Motor neuron (in vitro differentiated cells): ENCODE data around the gene PRRT2. TPM values are rescaled to one million over a fixed set of nuclear protein-coding genes. Genes with fewer than 3 reads are reported as not detected.
"Not testable (repeated sequence)": the region's sequence is repeated elsewhere in the genome, so short reads cannot be mapped to it uniquely, and the experiment has no call there.

ENCODE experiments used
- ATAC-seq, 8 experiments: fragments of 200-7000 bp; cut with Tn5 transposase; replicated peaks in 6 of 8; 2 replicates each; pipeline ENCODE4 v1.8.0; 2021; ENCODE audit warnings: mild to moderate bottlenecking in 8 of 8, moderate library complexity in 8 of 8
- H3K27ac ChIP-seq, 2 donors: fragments of 250-450 bp; sonication (Bioruptor Pico); 2 replicates each; pipeline ENCODE4 v1.9.0; 2021; ENCODE audit warnings: antibody characterized with exemption in 2 of 2, mild to moderate bottlenecking in 2 of 2, moderate library complexity in 1 of 2
- H3K4me1 ChIP-seq, 2 donors: fragments of 250-450 bp; sonication (Bioruptor Pico); replicated peaks in 1 of 2; 2 replicates each; pipeline ENCODE4 v1.6.1; 2021; ENCODE audit warnings: antibody characterized with exemption in 2 of 2, mild to moderate bottlenecking in 2 of 2, moderate library complexity in 1 of 2
- H3K4me3 ChIP-seq, 5 donors: fragments of 250-450 bp; sonication (Bioruptor Pico); 2 replicates each; pipeline ENCODE4 v1.9.0; 2021; ENCODE audit warnings: antibody characterized with exemption in 5 of 5, mild to moderate bottlenecking in 5 of 5, moderate library complexity in 4 of 5
- WGBS, 10 experiments: fragments of 450-650 bp; shearing (Covaris generic); methylation state at CpG; one replicate each; pipeline ENCODE4 v1.0.0; 2022; 5-methylcytosine and 5-hydroxymethylcytosine counted together
- in situ Hi-C, 9 experiments: fragments of 400-800 bp; cut with MboI; loops; one replicate each; pipeline ENCODE4 v1.15.0; 2021; ENCODE audit warnings: low sequenced_read_pairs in 9 of 9, low pct_unique_long_range_greater_than_20kb in 2 of 9; ENCODE audit not compliant: unreplicated experiment in 9 of 9
- total RNA-seq, 8 experiments: library from RNA; unstranded; fragments of 300-600 nt; gene quantifications; 2 replicates each; pipeline versions ENCODE4 v1.2.3 to v1.2.4, GENCODE V29; 2022

The PRRT2 gene
- total RNA-seq, 8 experiments from 2014 or later: 1.4 to 72.7 (median 28.4) TPM

DNA sequence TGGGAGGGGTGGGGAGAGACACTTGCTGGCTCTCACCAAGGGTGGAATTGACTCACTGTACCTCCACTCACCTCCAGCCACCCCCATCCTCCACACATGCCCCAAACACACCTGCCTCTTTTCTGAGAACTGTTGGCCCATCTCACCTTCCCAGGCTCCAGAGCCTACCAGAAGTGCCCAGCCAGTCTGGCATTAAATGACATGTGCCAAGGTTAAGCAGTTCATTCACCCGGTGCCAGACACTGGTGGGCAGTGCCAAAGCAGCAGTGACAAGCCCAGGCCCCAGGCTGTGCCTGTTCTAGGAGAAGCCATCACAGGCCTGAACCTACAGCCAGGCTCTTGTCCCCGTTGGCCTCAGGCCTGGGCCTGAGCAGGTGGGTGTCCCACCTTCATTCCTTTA lies 19.5 kb downstream of the PRRT2 start:
- 67 to 100% (median 90%) methylated on average over 1 to 2 of the region's 2 CpGs; no CpG with 5 or more reads in 3 of the 10 experiments for WGBS, 10 experiments
- in situ Hi-C loops: loop anchor here in 1 of 9 experiments (25.0 kb wide), 1 partner anchor 181 kb away; the partner anchor contains the start of genes C16orf92 and DOC2A
- Histone ChIP-seq H3K27ac (no peak overlapping the region), H3K4me3 (no peak overlapping the region), H3K4me1 (no peaks in the 10 kb centered on the region)
- no peak for ATAC-seq

DNA sequence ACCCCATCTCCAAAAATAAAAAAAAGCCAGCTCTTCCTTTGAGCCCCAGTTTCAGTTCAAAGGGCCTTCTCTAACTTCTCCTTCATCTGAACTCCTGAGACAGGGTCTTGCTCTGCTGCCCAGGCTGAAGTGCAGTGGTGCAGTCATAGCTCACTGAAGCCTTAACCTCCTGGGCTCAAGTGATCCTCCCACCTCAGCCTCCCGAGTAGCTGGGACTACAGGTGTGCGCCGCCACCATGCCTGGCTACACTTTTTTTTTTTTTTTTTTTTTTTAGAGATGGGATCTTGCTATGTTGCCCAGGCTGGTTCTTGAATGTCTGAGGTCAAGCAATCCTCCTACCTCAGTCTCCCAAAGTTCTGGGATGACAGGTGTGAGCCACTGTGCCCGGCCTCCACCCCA lies 21.2 kb downstream of the PRRT2 start:
- H3K27ac ChIP-seq, ATAC-seq, H3K4me1 ChIP-seq, H3K4me3 ChIP-seq: not testable (repeated sequence)
- 96 to 100% (median 100%) methylated on average over 1 to 3 of the region's 4 CpGs; no CpG with 5 or more reads in 7 of the 10 experiments for WGBS, 10 experiments
- in situ Hi-C loops: loop anchor here in 1 of 9 experiments (25.0 kb wide), 1 partner anchor 179 kb away; the partner anchor contains the start of genes C16orf92 and DOC2A

DNA sequence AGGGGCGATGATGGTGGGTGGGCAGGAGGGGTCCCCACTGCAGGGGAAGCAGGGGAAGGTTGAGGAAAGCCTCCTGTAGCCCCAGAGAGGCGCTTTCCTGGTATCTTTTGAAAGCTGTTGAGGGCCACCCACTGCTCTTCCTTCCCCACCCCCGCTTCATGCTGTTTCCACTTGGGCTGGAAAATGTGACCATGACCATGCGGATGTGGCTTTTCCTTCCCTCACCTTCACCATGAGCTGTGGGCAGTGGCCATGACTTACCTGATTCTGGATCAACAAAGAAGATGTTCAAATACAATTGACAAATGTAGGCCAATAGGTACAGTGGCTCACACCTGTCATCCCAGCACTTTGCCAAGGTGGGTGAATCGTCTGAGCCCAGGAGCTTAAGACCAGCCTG lies 22.1 kb downstream of the PRRT2 start:
- 20 to 94% (median 71%) methylated on average over 1 to 3 of the region's 5 CpGs; no CpG with 5 or more reads in 7 of the 10 experiments for WGBS, 10 experiments
- in situ Hi-C loops: loop anchor here in 1 of 9 experiments (25.0 kb wide), 1 partner anchor 178 kb away; the partner anchor contains the start of genes C16orf92 and DOC2A

DNA sequence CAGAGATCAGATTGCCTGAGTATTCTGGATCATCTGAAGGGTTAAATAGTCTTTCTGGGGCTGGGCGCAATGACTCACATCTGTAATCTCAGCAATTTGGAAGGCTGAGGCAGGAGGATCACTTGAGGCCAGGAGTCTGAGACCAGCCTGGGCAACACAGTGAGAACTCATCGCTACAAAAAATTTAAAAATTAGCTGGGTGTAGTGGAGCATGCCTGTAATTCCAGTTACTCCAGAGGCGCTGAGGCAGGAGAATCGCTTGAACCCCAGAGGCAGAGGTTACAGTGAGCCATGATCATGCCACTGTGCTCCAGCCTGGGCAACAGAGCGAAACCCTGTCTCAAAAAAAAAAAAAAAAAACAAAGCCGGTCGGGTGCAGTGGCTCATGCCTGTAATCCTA lies 23.9 kb downstream of the PRRT2 start:
- 70 to 100% (median 100%) methylated on average over 1 to 3 of the region's 7 CpGs; no CpG with 5 or more reads in 2 of the 10 experiments for WGBS, 10 experiments
- H3K4me3 ChIP-seq: no peak overlapping the region
- in situ Hi-C loops: loop anchor here in 1 of 9 experiments (25.0 kb wide), 1 partner anchor 176 kb away; the partner anchor contains the start of genes C16orf92 and DOC2A
- no peaks in the 10 kb centered on the region for H3K4me1 ChIP-seq
- no peak overlapping the region for H3K27ac ChIP-seq
- ATAC-seq: no peak

More for the DNA sequence above, 22.1 kb downstream of the PRRT2 start:
- no peak overlapping the region for H3K4me3 ChIP-seq
- H3K27ac ChIP-seq: no peak overlapping the region
- no peaks in the 10 kb centered on the region for H3K4me1 ChIP-seq
- ATAC-seq: no peak

DNA sequence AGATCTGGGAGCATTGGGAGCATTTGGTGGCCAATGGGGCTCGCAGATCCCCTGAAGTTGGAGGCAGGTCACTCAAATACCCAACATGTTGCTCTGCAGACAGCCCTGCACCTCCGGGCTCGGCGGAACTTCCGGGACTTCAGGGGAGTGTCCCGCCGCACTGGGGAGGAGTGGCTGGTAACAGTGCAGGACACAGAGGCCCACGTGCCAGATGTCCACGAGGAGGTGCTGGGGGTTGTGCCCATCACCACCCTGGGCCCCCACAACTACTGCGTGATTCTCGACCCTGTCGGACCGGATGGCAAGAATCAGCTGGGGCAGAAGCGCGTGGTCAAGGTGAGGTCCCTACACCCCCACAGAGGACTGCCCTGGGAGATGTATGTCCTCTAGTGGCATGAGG lies 24.6 kb downstream of the PRRT2 start:
- peak in 1 of 8 experiments; percentile 6 for ATAC-seq
- Histone ChIP-seq H3K4me1 (no peaks in the 10 kb centered on the region), H3K27ac (no peak overlapping the region), H3K4me3 (no peak overlapping the region)
- 66 to 100% (median 80%) methylated on average over 1 to 5 of the region's 15 CpGs; no CpG with 5 or more reads in 3 of the 10 experiments for WGBS, 10 experiments
- in situ Hi-C loops: loop anchor here in 1 of 9 experiments (25.0 kb wide), 1 partner anchor 176 kb away; the partner anchor contains the start of genes C16orf92 and DOC2A

DNA sequence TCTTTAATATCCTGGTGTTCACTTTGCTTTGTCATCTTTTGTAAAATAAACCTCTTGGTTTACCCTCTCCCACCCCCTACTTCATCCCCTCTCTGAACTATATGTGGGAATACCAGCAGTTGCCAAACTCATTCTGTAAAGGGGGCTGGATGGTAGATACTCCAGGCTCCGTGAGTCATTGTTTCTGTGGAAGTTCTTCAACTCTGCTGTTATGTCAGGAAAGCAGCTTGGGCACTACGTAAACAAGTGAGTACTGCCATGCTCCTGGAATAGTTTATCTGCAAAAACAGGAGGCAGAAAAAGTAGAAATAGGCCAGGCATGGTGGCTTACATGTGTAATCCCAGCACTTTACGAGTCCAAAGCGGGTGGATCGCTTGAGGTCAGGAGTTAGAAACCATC lies 25.8 kb downstream of the PRRT2 start:
- ATAC-seq: no peak
- WGBS, 10 experiments: 33 to 100% (median 83%) methylated on average over 1 to 5 of the region's 5 CpGs; no CpG with 5 or more reads in 3 of the 10 experiments
- in situ Hi-C loops: loop anchor here in 1 of 9 experiments (25.0 kb wide), 1 partner anchor 174 kb away; the partner anchor contains the start of genes C16orf92 and DOC2A
- no peak overlapping the region for H3K27ac ChIP-seq
- no peak overlapping the region for H3K4me3 ChIP-seq
- no peaks in the 10 kb centered on the region for H3K4me1 ChIP-seq

DNA sequence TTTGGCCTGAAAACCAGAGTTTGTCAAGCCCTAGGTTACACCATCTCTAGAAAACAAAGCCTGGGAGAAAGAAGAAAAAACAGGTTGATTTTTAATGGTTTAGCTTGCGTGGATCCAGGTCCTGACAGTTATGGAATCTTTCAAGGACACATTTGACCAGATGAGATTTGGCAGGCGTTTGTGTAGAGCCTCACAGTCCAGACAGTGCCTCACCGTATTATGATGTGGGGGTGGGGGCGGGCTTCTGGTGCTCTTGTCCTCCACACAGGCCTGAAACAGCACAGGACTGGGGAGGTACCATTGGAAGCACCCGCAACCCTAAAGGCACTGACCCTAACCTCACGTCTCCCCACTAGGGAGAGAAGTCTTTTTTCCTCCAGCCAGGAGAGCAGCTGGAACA lies 27.8 kb downstream of the PRRT2 start:
- Histone ChIP-seq H3K4me3 (no peak overlapping the region), H3K27ac (no peak overlapping the region), H3K4me1 (no peaks in the 10 kb centered on the region)
- in situ Hi-C loops: loop anchor here in 1 of 9 experiments (25.0 kb wide), 1 partner anchor 172 kb away; the partner anchor contains the start of genes C16orf92 and DOC2A
- 40 to 100% (median 84%) methylated on average over 1 to 4 of the region's 6 CpGs; no CpG with 5 or more reads in 2 of the 10 experiments for WGBS, 10 experiments
- ATAC-seq: no peak

DNA sequence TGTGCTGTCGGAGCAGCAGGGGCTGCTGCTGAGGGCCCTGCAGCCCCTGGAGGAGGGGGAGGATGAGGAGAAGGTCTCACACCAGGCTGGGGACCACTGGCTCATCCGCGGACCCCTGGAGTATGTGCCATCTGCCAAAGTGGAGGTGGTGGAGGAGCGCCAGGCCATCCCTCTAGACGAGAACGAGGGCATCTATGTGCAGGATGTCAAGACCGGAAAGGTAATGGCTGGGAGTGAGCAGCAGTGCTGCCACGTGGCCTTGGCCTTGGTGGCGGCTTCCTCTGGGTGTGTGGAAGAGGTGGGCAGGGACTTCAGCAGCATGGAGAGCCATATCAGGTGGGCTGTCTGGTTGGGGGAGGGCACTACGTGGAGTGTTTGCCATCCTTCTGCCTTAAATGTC lies 28.2 kb downstream of the PRRT2 start:
- Histone ChIP-seq H3K4me3 (no peak overlapping the region), H3K4me1 (no peaks in the 10 kb centered on the region), H3K27ac (no peak overlapping the region)
- in situ Hi-C loops: loop anchor here in 1 of 9 experiments (25.0 kb wide), 1 partner anchor 172 kb away; the partner anchor contains the start of genes C16orf92 and DOC2A
- WGBS, 10 experiments: 77 to 100% (median 80%) methylated on average over 1 to 4 of the region's 10 CpGs; no CpG with 5 or more reads in 7 of the 10 experiments
- no peak for ATAC-seq

DNA sequence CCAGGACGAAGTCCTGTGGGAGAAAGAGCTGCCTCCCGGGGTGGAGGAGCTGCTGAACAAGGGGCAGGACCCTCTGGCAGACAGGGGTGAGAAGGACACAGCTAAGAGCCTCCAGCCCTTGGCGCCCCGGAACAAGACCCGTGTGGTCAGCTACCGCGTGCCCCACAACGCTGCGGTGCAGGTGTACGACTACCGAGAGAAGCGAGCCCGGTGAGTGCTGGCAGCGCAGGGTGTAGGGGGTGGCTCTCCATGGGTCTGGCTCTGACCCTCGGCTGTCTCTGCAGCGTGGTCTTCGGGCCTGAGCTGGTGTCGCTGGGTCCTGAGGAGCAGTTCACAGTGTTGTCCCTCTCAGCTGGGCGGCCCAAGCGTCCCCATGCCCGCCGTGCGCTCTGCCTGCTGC lies 29.6 kb downstream of the PRRT2 start:
- no peak for ATAC-seq
- in situ Hi-C loops: loop anchor here in 1 of 9 experiments (25.0 kb wide), 1 partner anchor 171 kb away; the partner anchor contains the start of genes C16orf92 and DOC2A

DNA sequence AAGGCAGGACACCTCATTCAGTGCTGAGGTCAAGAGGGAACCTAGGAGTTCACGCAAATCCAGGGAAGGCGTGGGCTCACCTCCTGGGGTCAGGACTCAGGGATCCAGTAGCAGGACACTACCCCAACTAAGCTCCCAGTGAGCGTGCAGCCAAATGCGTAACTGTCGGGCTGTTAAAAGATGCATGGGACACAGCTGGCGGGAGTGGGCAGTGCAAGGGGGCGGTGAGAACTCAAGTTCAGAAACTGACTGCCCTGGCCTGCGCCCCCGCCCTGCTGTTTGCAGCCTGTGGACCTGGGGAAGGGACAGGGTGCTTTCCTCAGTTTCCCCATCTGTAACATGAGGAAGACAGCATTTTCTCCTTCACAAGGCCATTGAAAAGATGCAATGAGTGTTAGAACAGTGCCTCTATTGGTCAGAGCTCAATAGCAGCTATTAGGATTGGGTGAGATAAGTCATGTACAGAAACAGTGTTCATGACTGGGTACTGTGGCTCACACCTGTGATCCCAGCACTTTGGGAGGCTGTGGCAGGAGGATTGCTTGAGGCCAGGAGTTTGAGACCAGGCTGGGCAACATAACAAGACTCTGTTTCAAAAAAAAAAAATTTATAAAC lies 30.8 kb downstream of the PRRT2 start:
- WGBS, 10 experiments: 77 to 100% (median 90%) methylated on average over 1 to 8 of the region's 9 CpGs; no CpG with 5 or more reads in 5 of the 10 experiments
- H3K4me1 ChIP-seq: no peaks in the 10 kb centered on the region
- in situ Hi-C loops: loop anchor here in 1 of 9 experiments (25.0 kb wide), 1 partner anchor 169 kb away; the partner anchor contains the start of genes C16orf92 and DOC2A
- no peak overlapping the region for H3K4me3 ChIP-seq
- ATAC-seq: peak in 1 of 8 experiments; percentile 52
- no peak overlapping the region for H3K27ac ChIP-seq

More for the DNA sequence above, 29.6 kb downstream of the PRRT2 start:
- H3K4me3 ChIP-seq: no peak overlapping the region
- no peak overlapping the region for H3K27ac ChIP-seq
- WGBS, 10 experiments: 75% methylated on average over 2 of the region's 23 CpGs; no CpG with 5 or more reads in 9 of the 10 experiments
- no peaks in the 10 kb centered on the region for H3K4me1 ChIP-seq

DNA sequence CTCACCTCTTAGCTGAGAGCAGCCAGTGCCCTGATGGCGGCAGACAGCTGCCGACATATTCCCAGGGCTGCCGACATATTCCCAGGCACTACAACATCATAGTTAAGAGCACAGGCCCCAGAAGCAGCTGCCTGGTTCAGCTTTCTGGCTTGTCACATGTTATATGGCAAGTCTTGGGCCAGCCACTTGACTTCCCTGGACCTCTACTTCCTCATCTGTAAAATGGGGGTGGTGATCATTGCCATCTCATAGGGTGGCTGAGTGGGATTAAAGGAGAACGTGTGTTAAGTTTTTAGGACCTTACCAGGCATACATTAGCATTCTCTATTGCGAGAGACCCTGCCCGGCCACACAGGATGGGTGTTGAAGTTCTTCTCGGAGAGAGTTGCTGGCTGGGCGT lies 31.9 kb downstream of the PRRT2 start:
- Histone ChIP-seq H3K27ac (no peak overlapping the region), H3K4me1 (no peaks in the 10 kb centered on the region), H3K4me3 (no peak overlapping the region)
- WGBS, 10 experiments: 40 to 100% (median 100%) methylated on average over 1 to 5 of the region's 8 CpGs; no CpG with 5 or more reads in 3 of the 10 experiments
- no peak for ATAC-seq
- in situ Hi-C loops: loop anchor here in 1 of 9 experiments (25.0 kb wide), 1 partner anchor 168 kb away; the partner anchor contains the start of genes C16orf92 and DOC2A

DNA sequence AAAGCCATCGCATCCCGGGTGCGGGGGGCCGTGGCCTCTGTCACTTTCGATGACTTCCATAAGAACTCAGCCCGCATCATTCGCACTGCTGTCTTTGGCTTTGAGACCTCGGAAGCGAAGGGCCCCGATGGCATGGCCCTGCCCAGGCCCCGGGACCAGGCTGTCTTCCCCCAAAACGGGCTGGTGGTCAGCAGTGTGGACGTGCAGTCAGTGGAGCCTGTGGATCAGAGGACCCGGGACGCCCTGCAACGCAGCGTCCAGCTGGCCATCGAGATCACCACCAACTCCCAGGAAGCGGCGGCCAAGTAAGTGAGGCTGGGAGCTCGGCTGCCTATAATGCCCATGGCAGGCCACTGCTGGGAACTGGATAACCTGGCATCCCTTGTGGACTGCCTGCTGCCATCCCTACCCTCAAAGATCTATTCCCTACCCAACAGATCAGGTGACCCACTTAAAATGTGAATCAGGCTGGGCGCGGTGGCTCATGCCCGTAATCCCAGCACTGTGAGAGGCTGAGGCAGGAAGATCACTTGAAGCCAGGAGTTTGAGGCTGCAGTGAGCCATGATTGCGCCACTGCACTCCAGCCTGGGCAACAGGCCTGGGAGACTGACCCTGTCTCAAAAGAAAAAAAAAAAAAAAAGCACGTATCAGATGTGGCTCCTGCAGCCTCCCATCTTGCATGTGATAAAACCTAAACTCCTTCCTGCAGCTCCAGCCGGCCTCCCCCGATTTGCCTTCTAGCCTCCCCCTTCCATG lies 32.8 kb downstream of the PRRT2 start:
- WGBS, 10 experiments: 71 to 93% (median 82%) methylated on average over 2 to 13 of the region's 28 CpGs; no CpG with 5 or more reads in 4 of the 10 experiments
- Histone ChIP-seq H3K27ac (no peak overlapping the region), H3K4me1 (no peaks in the 10 kb centered on the region), H3K4me3 (no peak overlapping the region)
- ATAC-seq: no peak
- in situ Hi-C loops: loop anchor here in 1 of 9 experiments (25.0 kb wide), 1 partner anchor 168 kb away; the partner anchor contains the start of genes C16orf92 and DOC2A
